GM20000 (cell line): ENCODE measurements around the gene LAMP5.

ENCODE experiments used
- DNase-seq: peaks from one replicate; pipeline ENCODE4 v3.0.0; 2012; ENCODE audit warnings: low spot score
- TF ChIP-seq, protein P1 (sequence below): IDR thresholded peaks from 2 replicates; pipeline ENCODE4 v1.5.1; 2012; ENCODE audit warnings: mild to moderate bottlenecking, control low read depth; ENCODE audit errors: extremely low read depth, missing control alignments

Gene LAMP5

DNA sequence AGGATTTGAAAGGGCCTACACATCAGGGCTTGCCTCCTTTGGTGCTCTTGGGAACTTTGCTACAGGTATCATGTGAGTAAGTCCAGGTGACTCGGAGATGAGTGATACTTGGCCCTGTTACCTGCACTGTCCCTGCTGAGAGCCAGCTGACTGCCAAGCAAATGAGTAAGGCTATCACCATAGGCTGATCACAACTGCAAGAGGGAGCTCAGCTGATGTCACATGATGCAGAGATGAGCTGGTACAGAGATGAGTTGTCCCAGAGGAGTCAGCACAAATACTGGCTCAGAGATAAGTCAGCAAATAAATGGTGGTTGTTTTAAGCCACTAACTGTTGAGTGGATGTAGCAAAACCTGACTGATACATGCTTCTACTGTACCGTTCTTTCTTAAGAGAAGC is 41.4 kb downstream of the LAMP5 start:
- TF ChIP-seq, protein P1, sequence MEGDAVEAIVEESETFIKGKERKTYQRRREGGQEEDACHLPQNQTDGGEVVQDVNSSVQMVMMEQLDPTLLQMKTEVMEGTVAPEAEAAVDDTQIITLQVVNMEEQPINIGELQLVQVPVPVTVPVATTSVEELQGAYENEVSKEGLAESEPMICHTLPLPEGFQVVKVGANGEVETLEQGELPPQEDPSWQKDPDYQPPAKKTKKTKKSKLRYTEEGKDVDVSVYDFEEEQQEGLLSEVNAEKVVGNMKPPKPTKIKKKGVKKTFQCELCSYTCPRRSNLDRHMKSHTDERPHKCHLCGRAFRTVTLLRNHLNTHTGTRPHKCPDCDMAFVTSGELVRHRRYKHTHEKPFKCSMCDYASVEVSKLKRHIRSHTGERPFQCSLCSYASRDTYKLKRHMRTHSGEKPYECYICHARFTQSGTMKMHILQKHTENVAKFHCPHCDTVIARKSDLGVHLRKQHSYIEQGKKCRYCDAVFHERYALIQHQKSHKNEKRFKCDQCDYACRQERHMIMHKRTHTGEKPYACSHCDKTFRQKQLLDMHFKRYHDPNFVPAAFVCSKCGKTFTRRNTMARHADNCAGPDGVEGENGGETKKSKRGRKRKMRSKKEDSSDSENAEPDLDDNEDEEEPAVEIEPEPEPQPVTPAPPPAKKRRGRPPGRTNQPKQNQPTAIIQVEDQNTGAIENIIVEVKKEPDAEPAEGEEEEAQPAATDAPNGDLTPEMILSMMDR: no peak
- no peak for DNase-seq

- no peak for DNase-seq
- TF ChIP-seq, protein P1: no peak
Measured at GRCh38 chr20:9557411-9557810, 43.0 kb downstream of the LAMP5 start.

DNA sequence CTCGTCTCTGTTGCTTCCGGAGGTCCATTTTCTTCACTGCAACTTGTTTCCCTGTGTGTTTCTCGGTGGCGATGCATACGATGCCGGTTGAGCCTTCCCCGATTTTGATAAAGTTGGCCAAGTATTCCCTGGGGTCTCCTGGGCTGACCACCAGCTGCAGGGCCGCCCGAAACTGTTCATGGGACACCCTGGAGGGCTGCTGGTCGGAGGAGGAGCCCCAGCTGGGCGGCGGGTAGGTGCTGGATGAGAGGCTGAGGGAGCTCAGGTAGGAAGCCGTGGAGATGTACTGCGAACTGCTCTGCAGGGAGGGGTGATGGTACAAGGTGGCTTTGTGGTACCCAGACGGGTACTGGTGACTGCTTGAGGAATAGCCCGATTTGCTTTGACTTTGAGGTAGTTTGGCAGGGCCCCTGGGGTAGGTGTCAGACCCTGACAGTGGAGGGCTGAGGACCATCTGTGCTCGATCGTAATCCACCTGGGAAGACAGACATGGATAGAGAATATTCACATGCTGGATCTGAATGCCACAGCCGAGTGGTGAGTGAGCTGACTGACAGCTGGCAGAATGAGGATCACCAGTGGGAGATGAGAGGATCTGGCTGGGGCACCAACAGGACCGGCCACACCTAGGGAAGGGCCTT is 51.6 kb downstream of the LAMP5 start:
- TF ChIP-seq, protein P1: no peak
- DNase-seq: no peak

GRCh38 chr20:9566977-9567376 is 52.6 kb downstream of the LAMP5 start:
- no peak for DNase-seq
- TF ChIP-seq, protein P1: no peak

DNA sequence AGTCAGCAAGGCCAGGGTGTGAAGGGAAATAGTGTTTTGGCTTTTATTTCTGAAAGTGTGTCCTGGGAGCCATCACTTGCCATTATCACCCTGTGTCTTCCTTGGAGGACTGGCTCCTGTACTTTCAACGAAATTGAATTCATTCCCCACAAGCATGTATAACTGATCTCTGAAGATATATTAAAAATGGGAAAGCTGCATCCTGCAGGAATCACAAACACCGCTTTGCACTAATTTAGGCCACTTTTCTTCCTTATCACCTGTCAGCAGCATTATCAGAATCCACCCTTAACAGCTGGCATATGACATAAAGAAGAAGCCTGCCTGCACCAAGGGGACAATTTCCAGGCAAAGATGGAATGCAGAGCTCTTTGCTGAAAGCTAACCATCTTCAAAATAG is 56.2 kb downstream of the LAMP5 start:
- no peak for DNase-seq
- TF ChIP-seq, protein P1: no peak

- TF ChIP-seq, protein P1: no peak
- DNase-seq: no peak
Measured at GRCh38 chr20:9571783-9572182, 57.4 kb downstream of the LAMP5 start.

- TF ChIP-seq, protein P1: no peak
- DNase-seq: no peak
Measured at GRCh38 chr20:9572670-9573069, 58.3 kb downstream of the LAMP5 start.
